Retinal pigment epithelial cell (primary cell): Measurements from ENCODE around the gene ADAMTS17.

Experiments used
- DNase-seq: peaks from one replicate; pipeline ENCODE4 v3.0.0-alpha.2; 2010; ENCODE audit warnings: low read depth
- H3K4me3 ChIP-seq: 2 replicates; pipeline ENCODE4 v1.5.1; 2011; ENCODE audit warnings: mild to moderate bottlenecking, low read length, control low read depth, moderate library complexity
- CTCF ChIP-seq: conservative IDR thresholded peaks from 2 replicates; pipeline ENCODE4 v1.5.1; 2011; ENCODE audit warnings: low read depth, low read length, control low read depth, inconsistent platforms

Gene ADAMTS17

GRCh38 chr15:100156201-100156600 is 185.6 kb downstream of the ADAMTS17 start:
- no peak for TF ChIP-seq CTCF
- DNase-seq = no peak
- no peak overlapping the region for H3K4me3 ChIP-seq

DNA sequence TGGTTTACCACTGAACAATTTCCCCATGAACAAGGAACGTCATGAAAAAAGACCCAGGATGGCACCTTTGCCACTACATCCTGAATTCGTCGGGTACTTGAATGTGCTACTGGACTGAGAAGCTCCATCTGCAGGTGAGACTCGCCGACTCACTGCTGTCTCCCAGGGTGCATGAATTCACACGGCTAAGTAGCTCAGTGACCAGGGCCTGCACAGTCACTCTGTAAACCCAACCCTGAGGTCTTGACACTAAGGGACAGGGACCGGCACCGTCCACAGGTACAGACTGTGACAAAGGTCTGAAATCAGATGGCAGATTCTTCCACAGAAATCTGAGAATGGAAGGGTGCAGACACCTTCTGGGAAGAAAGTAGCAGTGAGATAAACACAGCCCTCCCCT is 187.4 kb downstream of the ADAMTS17 start:
- no peak for DNase-seq
- no peak for TF ChIP-seq CTCF
- H3K4me3 ChIP-seq = no peak overlapping the region

- TF ChIP-seq CTCF = no peak
- no peak overlapping the region for H3K4me3 ChIP-seq
Observed at GRCh38 chr15:100152463-100152862, 189.3 kb downstream of the ADAMTS17 start.

DNA sequence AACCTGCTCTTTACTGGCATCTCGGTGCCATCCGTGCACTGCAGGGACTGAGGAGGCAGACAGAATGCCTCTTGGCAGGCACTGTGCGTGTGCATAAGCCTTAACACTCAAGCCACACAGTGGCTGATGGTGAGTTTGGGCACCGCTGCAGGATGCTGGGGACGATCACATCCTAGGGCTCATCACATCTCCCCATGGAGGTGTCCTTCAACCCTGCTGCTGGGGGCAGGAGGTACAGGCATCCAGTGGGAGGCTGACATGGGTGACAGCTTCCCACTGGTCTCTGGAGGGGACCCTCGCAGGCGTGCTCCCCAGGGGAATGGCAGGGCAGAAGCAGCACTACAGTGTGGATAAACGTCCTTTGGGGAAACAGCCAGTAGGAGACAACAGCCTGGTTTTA is 190.9 kb downstream of the ADAMTS17 start:
- no peak overlapping the region for H3K4me3 ChIP-seq

More at GRCh38 chr15:100152463-100152862, 189.3 kb downstream of the ADAMTS17 start:
- DNase-seq = no peak

GRCh38 chr15:100147828-100148227 is 193.9 kb downstream of the ADAMTS17 start:
- DNase-seq = no peak
- no peak overlapping the region for H3K4me3 ChIP-seq
- no peak for TF ChIP-seq CTCF

More for the DNA sequence above, 190.9 kb downstream of the ADAMTS17 start:
- TF ChIP-seq CTCF = no peak
- DNase-seq = no peak

DNA sequence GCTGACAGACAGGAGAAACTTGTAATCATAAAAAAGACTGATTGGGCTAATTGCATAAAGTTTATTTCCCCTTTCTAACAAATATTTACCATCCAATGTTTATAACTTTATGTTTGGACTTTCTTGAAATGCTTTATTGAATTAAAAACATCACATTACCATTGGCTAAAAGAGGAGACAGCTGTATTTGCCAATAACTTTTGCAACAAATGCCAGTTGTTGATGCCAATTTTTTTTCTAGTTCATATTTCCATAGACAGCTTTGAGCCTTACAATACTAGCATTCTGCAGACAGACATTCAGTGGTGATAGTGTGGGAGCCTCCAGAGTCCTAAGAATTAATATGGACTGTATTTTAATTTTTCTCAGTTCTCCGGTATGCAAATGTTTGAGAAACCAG is 198.4 kb downstream of the ADAMTS17 start:
- DNase-seq = no peak
- no peak overlapping the region for H3K4me3 ChIP-seq
- TF ChIP-seq CTCF = no peak

GRCh38 chr15:100141311-100142001 is 200.3 kb downstream of the ADAMTS17 start:
- H3K4me3 ChIP-seq = no peak overlapping the region
- no peak for TF ChIP-seq CTCF
- no peak for DNase-seq
